GM23338 (cell line): ENCODE data around the gene KCNK17. TPM values are rescaled to one million over a fixed set of nuclear protein-coding genes. Genes with fewer than 3 reads are reported as not detected.

Experiments
- ATAC-seq: fragments of 200-7000 bp; cut with Tn5 transposase; 3 replicates; pipeline ENCODE4 v1.9.1; 2020
- DNase-seq: peaks from one replicate; pipeline ENCODE4 v3.0.0-alpha.2; 2015; ENCODE audit warnings: low spot score
- H2AFZ ChIP-seq: fragments of 200-600 bp; sonication (generic); 2 replicates; pipeline ENCODE4 v1.8.0; 2016; ENCODE audit warnings: antibody characterized with exemption, mild to moderate bottlenecking, moderate library complexity
- H3F3A ChIP-seq: fragments of 200-600 bp; sonication (generic); replicated peaks from 2 replicates; pipeline ENCODE4 v1.8.0; 2017; ENCODE audit warnings: antibody characterized with exemption, mixed run types, low read depth
- H3K27ac ChIP-seq: fragments of 200-600 bp; sonication (generic); 2 replicates; pipeline ENCODE4 v1.6.1; 2016; ENCODE audit warnings: low read depth
- H3K27me3 ChIP-seq: fragments of 200-600 bp; sonication (generic); 2 replicates; pipeline ENCODE4 v1.8.0; 2016; ENCODE audit warnings: mild to moderate bottlenecking, mixed run types, moderate library complexity; ENCODE audit not compliant: insufficient read depth
- H3K36me3 ChIP-seq: fragments of 200-600 bp; sonication (generic); 2 replicates; pipeline ENCODE4 v1.8.0; 2016; ENCODE audit warnings: mild to moderate bottlenecking; ENCODE audit not compliant: insufficient read depth
- H3K4me1 ChIP-seq: fragments of 200-600 bp; sonication (generic); 2 replicates; pipeline ENCODE4 v1.8.0; 2016; ENCODE audit warnings: mild to moderate bottlenecking, moderate library complexity; ENCODE audit not compliant: insufficient read depth
- H3K4me2 ChIP-seq: fragments of 200-600 bp; sonication (generic); 2 replicates; pipeline ENCODE4 v1.7.1; 2017; ENCODE audit warnings: mixed run types
- H3K4me3 ChIP-seq: fragments of 200-600 bp; sonication (generic); 2 replicates; pipeline ENCODE4 v1.6.1; 2016; ENCODE audit warnings: mixed run types
- H3K79me2 ChIP-seq: fragments of 200-600 bp; sonication (generic); replicated peaks from 2 replicates; pipeline ENCODE4 v1.8.0; 2017; ENCODE audit warnings: mild to moderate bottlenecking; ENCODE audit not compliant: insufficient read depth
- H3K9me2 ChIP-seq: fragments of 200-600 bp; sonication (generic); 2 replicates; pipeline ENCODE4 v1.8.0; 2017; ENCODE audit not compliant: insufficient read depth
- H4K20me1 ChIP-seq: fragments of 200-600 bp; sonication (generic); replicated peaks from 2 replicates; pipeline ENCODE4 v1.8.0; 2017; ENCODE audit warnings: mild to moderate bottlenecking; ENCODE audit not compliant: insufficient read depth
- H3K27ac Mint-ChIP-seq: 2 replicates; pipeline ENCODE4 v1.8.0; 2020; ENCODE audit warnings: inconsistent platforms, mild to moderate bottlenecking, moderate library complexity, mixed read lengths
- H3K27me3 Mint-ChIP-seq: 3 replicates; pipeline ENCODE4 v1.8.0; 2022; ENCODE audit warnings: low read depth, mild to moderate bottlenecking, moderate library complexity, mixed read lengths, inconsistent platforms; ENCODE audit not compliant: insufficient read depth, poor library complexity
- H3K36me3 Mint-ChIP-seq: 3 replicates; pipeline ENCODE4 v1.8.0; 2021; ENCODE audit warnings: low read depth, mild to moderate bottlenecking, inconsistent platforms, moderate library complexity, mixed read lengths
- H3K4me1 Mint-ChIP-seq: 3 replicates; pipeline ENCODE4 v1.8.0; 2020; ENCODE audit warnings: mild to moderate bottlenecking, inconsistent platforms, mixed read lengths
- H3K4me3 Mint-ChIP-seq: 3 replicates; pipeline ENCODE4 v1.8.0; 2021; ENCODE audit warnings: moderate library complexity, mild to moderate bottlenecking, inconsistent platforms, mixed read lengths
- H3K9me3 Mint-ChIP-seq: 3 replicates; pipeline ENCODE4 v1.8.0; 2020; ENCODE audit warnings: moderate library complexity, mild to moderate bottlenecking, inconsistent platforms, mixed read lengths
- CREB1 ChIP-seq: fragments of 250-450 bp; sonication (Bioruptor Pico); IDR thresholded peaks from 2 replicates; pipeline ENCODE4 v1.5.0; 2020; ENCODE audit warnings: low read depth, mild to moderate bottlenecking, moderate library complexity
- EZH2 ChIP-seq: fragments of 200-600 bp; sonication (generic); IDR thresholded peaks from one replicate; pipeline ENCODE4 v1.8.0; 2017; ENCODE audit warnings: antibody characterized with exemption, mild to moderate bottlenecking, low read depth; ENCODE audit not compliant: unreplicated experiment
- EZH2phosphoT487 ChIP-seq: fragments of 200-600 bp; sonication (generic); IDR thresholded peaks from one replicate; pipeline ENCODE4 v1.8.1; 2018; ENCODE audit warnings: antibody characterized with exemption; ENCODE audit not compliant: unreplicated experiment
- JUNB ChIP-seq: IDR thresholded peaks from one replicate; pipeline ENCODE4 v1.6.1; 2016; ENCODE audit warnings: antibody characterized with exemption; ENCODE audit not compliant: unreplicated experiment
- NANOG ChIP-seq: IDR thresholded peaks from 2 replicates; pipeline ENCODE4 v1.6.1; 2016; ENCODE audit warnings: antibody characterized with exemption, borderline replicate concordance
- POLR2AphosphoS5 ChIP-seq: IDR thresholded peaks from 2 replicates; pipeline ENCODE4 v1.6.1; 2016; ENCODE audit warnings: antibody characterized with exemption, low read depth
- STAT1 ChIP-seq: IDR thresholded peaks from one replicate; pipeline ENCODE4 v1.6.1; 2016; ENCODE audit warnings: antibody characterized with exemption; ENCODE audit not compliant: unreplicated experiment
- ZNF114 ChIP-seq: fragments of 250-450 bp; sonication (Bioruptor Pico); IDR thresholded peaks from 2 replicates; pipeline ENCODE4 v1.5.0; 2020; ENCODE audit warnings: mild to moderate bottlenecking, moderate library complexity
- ZNF331 ChIP-seq: fragments of 250-450 bp; sonication (Bioruptor Pico); IDR thresholded peaks from 2 replicates; pipeline ENCODE4 v1.5.0; 2020; ENCODE audit warnings: low read depth, mild to moderate bottlenecking, moderate library complexity
- polyA plus RNA-seq: library from polyadenylated mRNA; unstranded; fragments of >200 nt; fragmentation: Nextera tagmentation; extraction: Ambion mirVana; gene quantifications from 2 replicates; pipeline ENCODE4 v1.2.1, GENCODE V29; 2016
- total RNA-seq: library from RNA; depleted of rRNA; stranded (reverse); fragments of >200 nt; shearing (Covaris generic); gene quantifications from 2 replicates; pipeline ENCODE4 v1.2.3, GENCODE V29; 2014
- TF ChIP-seq, protein P1 (sequence below): IDR thresholded peaks from one replicate; pipeline ENCODE4 v1.6.1; 2018; ENCODE audit warnings: antibody characterized with exemption; ENCODE audit not compliant: unreplicated experiment
- TF ChIP-seq, protein P2 (sequence below): IDR thresholded peaks from 2 replicates; pipeline ENCODE4 v1.6.1; 2016; ENCODE audit warnings: antibody characterized with exemption
- TF ChIP-seq, protein P3 (sequence below), 2 experiments: fragments of 200-600 bp in 1 of 2; sonication (generic) in 1 of 2; conservative IDR thresholded peaks; 2 replicates each; pipeline versions ENCODE4 v1.5.1 to v1.6.1; 2016 to 2017; ENCODE audit warnings: antibody characterized with exemption in 2 of 2, low read depth in 2 of 2, mild to moderate bottlenecking in 2 of 2, moderate library complexity in 1 of 2
- TF ChIP-seq, protein P4 (sequence below): fragments of 250-450 bp; sonication (Bioruptor Pico); IDR thresholded peaks from 2 replicates; pipeline ENCODE4 v1.5.0; 2020; ENCODE audit warnings: mild to moderate bottlenecking, moderate library complexity

Gene KCNK17
- total and polyA plus RNA-seq, 2 experiments from 2014 or later: 2.2 to 3.1 TPM

DNA sequence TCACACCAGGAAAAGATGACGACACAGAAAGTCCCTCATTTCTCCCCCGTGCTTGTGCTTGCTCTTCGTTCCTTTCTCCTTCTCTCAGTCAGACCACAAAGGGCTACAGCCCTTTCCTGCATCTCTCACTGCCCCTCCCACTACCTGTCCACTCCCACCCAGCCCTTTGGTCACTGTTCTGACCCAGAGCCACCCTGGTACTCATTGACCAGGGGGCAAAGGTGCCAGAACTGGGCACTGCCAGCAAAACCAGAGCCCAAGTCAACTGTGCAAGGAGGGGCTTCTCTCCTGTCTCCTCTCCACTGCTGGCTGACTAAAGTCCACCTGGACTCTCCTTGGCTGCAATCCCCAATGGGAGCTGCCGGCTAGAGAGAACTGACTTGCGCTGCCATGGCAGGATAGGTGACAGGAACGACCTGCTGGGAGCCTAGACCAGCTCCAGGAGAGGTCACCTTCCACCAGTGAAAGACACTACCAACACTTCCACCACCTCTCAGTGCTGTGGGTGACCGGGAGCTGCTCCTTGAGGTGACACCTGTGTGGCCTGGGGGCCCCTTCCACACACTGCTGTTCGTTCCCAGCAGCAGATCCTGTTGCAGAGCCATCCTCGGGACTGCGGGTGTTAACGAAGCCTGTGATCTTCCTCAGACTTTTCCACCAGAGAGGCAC is 32.8 kb downstream of the KCNK17 start:
- H3F3A ChIP-seq: no peaks in the 10 kb centered on the region
- no peak overlapping the region for H3K27ac Mint-ChIP-seq

More for the DNA sequence above, 32.8 kb downstream of the KCNK17 start:
- H3K36me3 Mint-ChIP-seq: no peaks in the 10 kb centered on the region
- H3K27me3 Mint-ChIP-seq: peaks cover 13% of the 10 kb centered on the region
- H3K4me3 Mint-ChIP-seq: no peak overlapping the region
- TF ChIP-seq, protein P1, sequence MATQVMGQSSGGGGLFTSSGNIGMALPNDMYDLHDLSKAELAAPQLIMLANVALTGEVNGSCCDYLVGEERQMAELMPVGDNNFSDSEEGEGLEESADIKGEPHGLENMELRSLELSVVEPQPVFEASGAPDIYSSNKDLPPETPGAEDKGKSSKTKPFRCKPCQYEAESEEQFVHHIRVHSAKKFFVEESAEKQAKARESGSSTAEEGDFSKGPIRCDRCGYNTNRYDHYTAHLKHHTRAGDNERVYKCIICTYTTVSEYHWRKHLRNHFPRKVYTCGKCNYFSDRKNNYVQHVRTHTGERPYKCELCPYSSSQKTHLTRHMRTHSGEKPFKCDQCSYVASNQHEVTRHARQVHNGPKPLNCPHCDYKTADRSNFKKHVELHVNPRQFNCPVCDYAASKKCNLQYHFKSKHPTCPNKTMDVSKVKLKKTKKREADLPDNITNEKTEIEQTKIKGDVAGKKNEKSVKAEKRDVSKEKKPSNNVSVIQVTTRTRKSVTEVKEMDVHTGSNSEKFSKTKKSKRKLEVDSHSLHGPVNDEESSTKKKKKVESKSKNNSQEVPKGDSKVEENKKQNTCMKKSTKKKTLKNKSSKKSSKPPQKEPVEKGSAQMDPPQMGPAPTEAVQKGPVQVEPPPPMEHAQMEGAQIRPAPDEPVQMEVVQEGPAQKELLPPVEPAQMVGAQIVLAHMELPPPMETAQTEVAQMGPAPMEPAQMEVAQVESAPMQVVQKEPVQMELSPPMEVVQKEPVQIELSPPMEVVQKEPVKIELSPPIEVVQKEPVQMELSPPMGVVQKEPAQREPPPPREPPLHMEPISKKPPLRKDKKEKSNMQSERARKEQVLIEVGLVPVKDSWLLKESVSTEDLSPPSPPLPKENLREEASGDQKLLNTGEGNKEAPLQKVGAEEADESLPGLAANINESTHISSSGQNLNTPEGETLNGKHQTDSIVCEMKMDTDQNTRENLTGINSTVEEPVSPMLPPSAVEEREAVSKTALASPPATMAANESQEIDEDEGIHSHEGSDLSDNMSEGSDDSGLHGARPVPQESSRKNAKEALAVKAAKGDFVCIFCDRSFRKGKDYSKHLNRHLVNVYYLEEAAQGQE: no peak
- TF ChIP-seq ZNF331 (CRISPR knock-in tag) (no peak), POLR2AphosphoS5 (no peak), CREB1 (CRISPR knock-in tag) (no peak), STAT1 (no peak), NANOG (no peak), ZNF114 (CRISPR knock-in tag) (no peak), EZH2phosphoT487 (no peak), EZH2 (no peak), JUNB (no peak)
- TF ChIP-seq, protein P2, sequence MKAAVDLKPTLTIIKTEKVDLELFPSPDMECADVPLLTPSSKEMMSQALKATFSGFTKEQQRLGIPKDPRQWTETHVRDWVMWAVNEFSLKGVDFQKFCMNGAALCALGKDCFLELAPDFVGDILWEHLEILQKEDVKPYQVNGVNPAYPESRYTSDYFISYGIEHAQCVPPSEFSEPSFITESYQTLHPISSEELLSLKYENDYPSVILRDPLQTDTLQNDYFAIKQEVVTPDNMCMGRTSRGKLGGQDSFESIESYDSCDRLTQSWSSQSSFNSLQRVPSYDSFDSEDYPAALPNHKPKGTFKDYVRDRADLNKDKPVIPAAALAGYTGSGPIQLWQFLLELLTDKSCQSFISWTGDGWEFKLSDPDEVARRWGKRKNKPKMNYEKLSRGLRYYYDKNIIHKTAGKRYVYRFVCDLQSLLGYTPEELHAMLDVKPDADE: no peak
- TF ChIP-seq, protein P3, sequence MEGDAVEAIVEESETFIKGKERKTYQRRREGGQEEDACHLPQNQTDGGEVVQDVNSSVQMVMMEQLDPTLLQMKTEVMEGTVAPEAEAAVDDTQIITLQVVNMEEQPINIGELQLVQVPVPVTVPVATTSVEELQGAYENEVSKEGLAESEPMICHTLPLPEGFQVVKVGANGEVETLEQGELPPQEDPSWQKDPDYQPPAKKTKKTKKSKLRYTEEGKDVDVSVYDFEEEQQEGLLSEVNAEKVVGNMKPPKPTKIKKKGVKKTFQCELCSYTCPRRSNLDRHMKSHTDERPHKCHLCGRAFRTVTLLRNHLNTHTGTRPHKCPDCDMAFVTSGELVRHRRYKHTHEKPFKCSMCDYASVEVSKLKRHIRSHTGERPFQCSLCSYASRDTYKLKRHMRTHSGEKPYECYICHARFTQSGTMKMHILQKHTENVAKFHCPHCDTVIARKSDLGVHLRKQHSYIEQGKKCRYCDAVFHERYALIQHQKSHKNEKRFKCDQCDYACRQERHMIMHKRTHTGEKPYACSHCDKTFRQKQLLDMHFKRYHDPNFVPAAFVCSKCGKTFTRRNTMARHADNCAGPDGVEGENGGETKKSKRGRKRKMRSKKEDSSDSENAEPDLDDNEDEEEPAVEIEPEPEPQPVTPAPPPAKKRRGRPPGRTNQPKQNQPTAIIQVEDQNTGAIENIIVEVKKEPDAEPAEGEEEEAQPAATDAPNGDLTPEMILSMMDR (conservative IDR thresholded peaks at IDR 0.05; ENCODE audit: low read depth in 2 of 2): no peak
- TF ChIP-seq, protein P4, sequence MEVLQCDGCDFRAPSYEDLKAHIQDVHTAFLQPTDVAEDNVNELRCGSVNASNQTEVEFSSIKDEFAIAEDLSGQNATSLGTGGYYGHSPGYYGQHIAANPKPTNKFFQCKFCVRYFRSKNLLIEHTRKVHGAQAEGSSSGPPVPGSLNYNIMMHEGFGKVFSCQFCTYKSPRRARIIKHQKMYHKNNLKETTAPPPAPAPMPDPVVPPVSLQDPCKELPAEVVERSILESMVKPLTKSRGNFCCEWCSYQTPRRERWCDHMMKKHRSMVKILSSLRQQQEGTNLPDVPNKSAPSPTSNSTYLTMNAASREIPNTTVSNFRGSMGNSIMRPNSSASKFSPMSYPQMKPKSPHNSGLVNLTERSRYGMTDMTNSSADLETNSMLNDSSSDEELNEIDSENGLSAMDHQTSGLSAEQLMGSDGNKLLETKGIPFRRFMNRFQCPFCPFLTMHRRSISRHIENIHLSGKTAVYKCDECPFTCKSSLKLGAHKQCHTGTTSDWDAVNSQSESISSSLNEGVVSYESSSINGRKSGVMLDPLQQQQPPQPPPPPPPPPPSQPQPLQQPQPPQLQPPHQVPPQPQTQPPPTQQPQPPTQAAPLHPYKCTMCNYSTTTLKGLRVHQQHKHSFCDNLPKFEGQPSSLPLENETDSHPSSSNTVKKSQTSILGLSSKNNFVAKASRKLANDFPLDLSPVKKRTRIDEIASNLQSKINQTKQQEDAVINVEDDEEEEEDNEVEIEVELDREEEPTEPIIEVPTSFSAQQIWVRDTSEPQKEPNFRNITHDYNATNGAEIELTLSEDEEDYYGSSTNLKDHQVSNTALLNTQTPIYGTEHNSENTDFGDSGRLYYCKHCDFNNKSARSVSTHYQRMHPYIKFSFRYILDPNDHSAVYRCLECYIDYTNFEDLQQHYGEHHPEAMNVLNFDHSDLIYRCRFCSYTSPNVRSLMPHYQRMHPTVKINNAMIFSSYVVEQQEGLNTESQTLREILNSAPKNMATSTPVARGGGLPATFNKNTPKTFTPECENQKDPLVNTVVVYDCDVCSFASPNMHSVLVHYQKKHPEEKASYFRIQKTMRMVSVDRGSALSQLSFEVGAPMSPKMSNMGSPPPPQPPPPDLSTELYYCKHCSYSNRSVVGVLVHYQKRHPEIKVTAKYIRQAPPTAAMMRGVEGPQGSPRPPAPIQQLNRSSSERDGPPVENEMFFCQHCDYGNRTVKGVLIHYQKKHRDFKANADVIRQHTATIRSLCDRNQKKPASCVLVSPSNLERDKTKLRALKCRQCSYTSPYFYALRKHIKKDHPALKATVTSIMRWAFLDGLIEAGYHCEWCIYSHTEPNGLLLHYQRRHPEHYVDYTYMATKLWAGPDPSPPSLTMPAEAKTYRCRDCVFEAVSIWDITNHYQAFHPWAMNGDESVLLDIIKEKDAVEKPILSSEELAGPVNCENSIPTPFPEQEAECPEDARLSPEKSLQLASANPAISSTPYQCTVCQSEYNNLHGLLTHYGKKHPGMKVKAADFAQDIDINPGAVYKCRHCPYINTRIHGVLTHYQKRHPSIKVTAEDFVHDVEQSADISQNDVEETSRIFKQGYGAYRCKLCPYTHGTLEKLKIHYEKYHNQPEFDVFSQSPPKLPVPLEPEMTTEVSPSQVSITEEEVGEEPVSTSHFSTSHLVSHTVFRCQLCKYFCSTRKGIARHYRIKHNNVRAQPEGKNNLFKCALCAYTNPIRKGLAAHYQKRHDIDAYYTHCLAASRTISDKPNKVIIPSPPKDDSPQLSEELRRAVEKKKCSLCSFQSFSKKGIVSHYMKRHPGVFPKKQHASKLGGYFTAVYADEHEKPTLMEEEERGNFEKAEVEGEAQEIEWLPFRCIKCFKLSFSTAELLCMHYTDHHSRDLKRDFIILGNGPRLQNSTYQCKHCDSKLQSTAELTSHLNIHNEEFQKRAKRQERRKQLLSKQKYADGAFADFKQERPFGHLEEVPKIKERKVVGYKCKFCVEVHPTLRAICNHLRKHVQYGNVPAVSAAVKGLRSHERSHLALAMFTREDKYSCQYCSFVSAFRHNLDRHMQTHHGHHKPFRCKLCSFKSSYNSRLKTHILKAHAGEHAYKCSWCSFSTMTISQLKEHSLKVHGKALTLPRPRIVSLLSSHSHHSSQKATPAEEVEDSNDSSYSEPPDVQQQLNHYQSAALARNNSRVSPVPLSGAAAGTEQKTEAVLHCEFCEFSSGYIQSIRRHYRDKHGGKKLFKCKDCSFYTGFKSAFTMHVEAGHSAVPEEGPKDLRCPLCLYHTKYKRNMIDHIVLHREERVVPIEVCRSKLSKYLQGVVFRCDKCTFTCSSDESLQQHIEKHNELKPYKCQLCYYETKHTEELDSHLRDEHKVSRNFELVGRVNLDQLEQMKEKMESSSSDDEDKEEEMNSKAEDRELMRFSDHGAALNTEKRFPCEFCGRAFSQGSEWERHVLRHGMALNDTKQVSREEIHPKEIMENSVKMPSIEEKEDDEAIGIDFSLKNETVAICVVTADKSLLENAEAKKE: no peak
- H3K4me1 Mint-ChIP-seq: peaks cover 10% of the 10 kb centered on the region
- Histone ChIP-seq H3K4me2 (no peak overlapping the region), H3K27ac (no peak overlapping the region), H3K79me2 (no peaks in the 10 kb centered on the region), H2AFZ (no peak overlapping the region), H3K27me3 (no peaks in the 10 kb centered on the region), H3K9me2 (peaks cover 8% of the 10 kb centered on the region), H3K4me1 (no peaks in the 10 kb centered on the region), H4K20me1 (no peaks in the 10 kb centered on the region), H3K36me3 (no peaks in the 10 kb centered on the region), H3K4me3 (no peak overlapping the region)
- DNase-seq: no peak
- ATAC-seq: no peak
- no peaks in the 10 kb centered on the region for H3K9me3 Mint-ChIP-seq
